ENCODE results near the gene EIF4EBP2. TPM values are rescaled to one million over a fixed set of nuclear protein-coding genes. Genes with fewer than 3 reads are reported as not detected.
A peak's percentile ranks its signal among the peaks of the same experiment; 100 is the strongest.

Gene EIF4EBP2
- total RNA-seq, 6 experiments from 2014 or later, result 21.0 to 80.8 (median 56.7) TPM

GRCh38 chr10:70458329-70459060, 54.5 kb downstream of the EIF4EBP2 start:
- WGBS (ENCODE audit: insufficient coverage, low coverage, low lambda C conversion rate, missing lambda C conversion rate), result under 1% methylated on average over 21 of the region's 62 CpGs

GRCh38 chr10:70459061-70459773, 55.3 kb downstream of the EIF4EBP2 start:
- no peak overlapping the region for H3K4me3 ChIP-seq
- peaks cover 0 to 10% (median 0%) of the 10 kb centered on the region in 4 donors for H3K4me1 ChIP-seq
- H3K27ac ChIP-seq, result no peak overlapping the region
- no peak for ATAC-seq
- 32% methylated on average over 13 of the region's 19 CpGs for WGBS (ENCODE audit: insufficient coverage, low coverage, low lambda C conversion rate, missing lambda C conversion rate)
- no peaks in the 10 kb centered on the region for H3K27me3 ChIP-seq
- intact Hi-C loops (cut with DNase I), result no loop called here
- H3K36me3 ChIP-seq, result no peaks in the 10 kb centered on the region
- no peak for DNase-seq
- no peaks in the 10 kb centered on the region for H3K9me3 ChIP-seq
- TF ChIP-seq POLR2A (IDR thresholded peaks at IDR 0.05) (no peak), CTCF (IDR thresholded peaks at IDR 0.05) (no peak)

More at GRCh38 chr10:70458329-70459060, 54.5 kb downstream of the EIF4EBP2 start:
- H3K27ac ChIP-seq, result no peak overlapping the region
- no peaks in the 10 kb centered on the region for H3K36me3 ChIP-seq
- TF ChIP-seq CTCF (IDR thresholded peaks at IDR 0.05), result peak in 1 of 4 donors; percentile 11
- no peak for TF ChIP-seq POLR2A (IDR thresholded peaks at IDR 0.05)
- DNase-seq, result peak in 1 of 3 donors; percentile 73
- H3K9me3 ChIP-seq, result no peaks in the 10 kb centered on the region
- ATAC-seq, result peak; percentile 75 to 87 (median 75)
- no peaks in the 10 kb centered on the region for H3K27me3 ChIP-seq
- H3K4me3 ChIP-seq, result peak overlapping the region; percentile 5 to 35 (median 11)
- intact Hi-C loops (cut with DNase I), result no loop called here
- H3K4me1 ChIP-seq, result peaks cover 0 to 10% (median 0%) of the 10 kb centered on the region in 4 donors

GRCh38 chr10:70459774-70460490, 56.0 kb downstream of the EIF4EBP2 start:
- Histone ChIP-seq H3K36me3 (no peaks in the 10 kb centered on the region), H3K27ac (no peak overlapping the region), H3K4me3 (no peak overlapping the region), H3K4me1 (peaks cover 0 to 10% (median 0%) of the 10 kb centered on the region in 4 donors), H3K27me3 (no peaks in the 10 kb centered on the region), H3K9me3 (no peaks in the 10 kb centered on the region)
- DNase-seq (no peak), ATAC-seq (no peak)
- no peak for TF ChIP-seq POLR2A (IDR thresholded peaks at IDR 0.05)
- no peak for TF ChIP-seq CTCF (IDR thresholded peaks at IDR 0.05)
- WGBS (ENCODE audit: insufficient coverage, low coverage, low lambda C conversion rate, missing lambda C conversion rate), result 64% methylated on average over 13 of the region's 29 CpGs
- intact Hi-C loops (cut with DNase I), result loop anchor here in 1 of 2 donors (5.0 to 10.0 kb wide), 2 partner anchors 77 to 295 kb away; no protein-coding TSS in a partner anchor

Data from right lobe of liver (tissue), 6 donors.